ENCODE results near the gene ZNF175. TPM values are rescaled to one million over a fixed set of nuclear protein-coding genes. Genes with fewer than 3 reads are reported as not detected.

The ZNF175 gene
- polyA plus RNA-seq, 3 donors, result 0.39 to 2.4 (median 0.82) TPM

GRCh38 chr19:51639916-51640315, 68.8 kb downstream of the ZNF175 start:
- H3K9me3 Mint-ChIP-seq, result peaks cover 0 to 5% (median 2%) of the 10 kb centered on the region in 7 donors
- peaks cover 44% of the 10 kb centered on the region for H3K79me2 ChIP-seq (ENCODE audit: insufficient read depth, low read length)
- H4K20me1 ChIP-seq (ENCODE audit: insufficient read depth, low read length), result peaks cover 59% of the 10 kb centered on the region
- H3K4me3 ChIP-seq (replicated peaks in 1 of 3; ENCODE audit: low read depth in 2 of 3, low read length in 3 of 3), result no peak overlapping the region
- H3K36me3 Mint-ChIP-seq, result peaks cover 51 to 62% of the 10 kb centered on the region in 2 donors
- no peaks in the 10 kb centered on the region for H3K9me3 ChIP-seq (replicated peaks in 1 of 2; ENCODE audit: control insufficient read depth in 1 of 2, insufficient read depth in 1 of 2, low read length in 2 of 2)
- H3K4me1 Mint-ChIP-seq, result peaks cover 78% of the 10 kb centered on the region
- H3K36me3 ChIP-seq (replicated peaks in 1 of 2; ENCODE audit: control insufficient read depth in 1 of 2, insufficient read depth in 2 of 2, low read length in 2 of 2), result peaks cover 37 to 52% of the 10 kb centered on the region in 2 donors
- TF ChIP-seq CTCF (IDR thresholded peaks at IDR 0.05), result no peak
- H3K27me3 Mint-ChIP-seq (ENCODE audit: low read depth in 3 of 3), result peaks cover 0 to 3% (median 2%) of the 10 kb centered on the region in 3 donors
- H3K4me1 ChIP-seq (ENCODE audit: control insufficient read depth in 1 of 2, insufficient read depth in 2 of 2, low read length in 2 of 2), result peaks cover 55 to 60% of the 10 kb centered on the region in 2 donors
- no peak overlapping the region for H3K9ac ChIP-seq (ENCODE audit: insufficient read depth, low read length, poor library complexity, severe bottlenecking)
- no peaks in the 10 kb centered on the region for H3K27me3 ChIP-seq (ENCODE audit: control insufficient read depth in 2 of 2, insufficient read depth in 2 of 2, low read length in 2 of 2)
- no CpG with 5 or more reads among the region's 4 CpGs for WGBS (ENCODE audit: insufficient coverage)
- intact Hi-C loops (cut with micrococcal nuclease), result loop anchor here in 1 of 2 donors (5.0 kb wide), 1 partner anchor 38 kb away; no protein-coding TSS in a partner anchor
- no peak overlapping the region for H3K27ac ChIP-seq (ENCODE audit: low read depth in 1 of 2, low read length in 2 of 2)
- no peak overlapping the region for H3K4me2 ChIP-seq (replicated peaks; ENCODE audit: extremely low read depth, low read length, poor library complexity, severe bottlenecking)
- H3K4me3 Mint-ChIP-seq, result no peak overlapping the region
- peak overlapping the region in 1 of 7 donors; percentile 37 for H3K27ac Mint-ChIP-seq
- DNase-seq, result no peak
- no peak overlapping the region for H2AFZ ChIP-seq (ENCODE audit: insufficient read depth, low read depth, low read length, poor library complexity, severe bottlenecking)

- no peak for DNase-seq
- no peak overlapping the region for H3K4me3 Mint-ChIP-seq
- peaks cover 55 to 67% of the 10 kb centered on the region in 2 donors for H3K36me3 Mint-ChIP-seq
- H3K79me2 ChIP-seq (ENCODE audit: insufficient read depth, low read length), result peaks cover 49% of the 10 kb centered on the region
- H3K27ac Mint-ChIP-seq, result peak overlapping the region in 2 of 7 donors; percentile 24 to 36
- peaks cover 0 to 5% (median 2%) of the 10 kb centered on the region in 7 donors for H3K9me3 Mint-ChIP-seq
- peaks cover 0 to 5% (median 2%) of the 10 kb centered on the region in 3 donors for H3K27me3 Mint-ChIP-seq (ENCODE audit: low read depth in 3 of 3)
- peaks cover 54 to 61% of the 10 kb centered on the region in 2 donors for H3K4me1 ChIP-seq (ENCODE audit: control insufficient read depth in 1 of 2, insufficient read depth in 2 of 2, low read length in 2 of 2)
- H3K4me2 ChIP-seq (replicated peaks; ENCODE audit: extremely low read depth, low read length, poor library complexity, severe bottlenecking), result no peak overlapping the region
- no peak overlapping the region for H2AFZ ChIP-seq (ENCODE audit: insufficient read depth, low read depth, low read length, poor library complexity, severe bottlenecking)
- peaks cover 80% of the 10 kb centered on the region for H3K4me1 Mint-ChIP-seq
- H3K36me3 ChIP-seq (replicated peaks in 1 of 2; ENCODE audit: control insufficient read depth in 1 of 2, insufficient read depth in 2 of 2, low read length in 2 of 2), result peaks cover 37 to 52% of the 10 kb centered on the region in 2 donors
- no peak for TF ChIP-seq CTCF (IDR thresholded peaks at IDR 0.05)
- peaks cover 59% of the 10 kb centered on the region for H4K20me1 ChIP-seq (ENCODE audit: insufficient read depth, low read length)
- intact Hi-C loops (cut with micrococcal nuclease), result no loop called here
- no peak overlapping the region for H3K4me3 ChIP-seq (replicated peaks in 1 of 3; ENCODE audit: low read depth in 2 of 3, low read length in 3 of 3)
- WGBS (ENCODE audit: insufficient coverage), result 100% methylated on average over 3 of the region's 3 CpGs
- H3K27me3 ChIP-seq (ENCODE audit: control insufficient read depth in 2 of 2, insufficient read depth in 2 of 2, low read length in 2 of 2), result no peaks in the 10 kb centered on the region
- no peak overlapping the region for H3K27ac ChIP-seq (ENCODE audit: low read depth in 1 of 2, low read length in 2 of 2)
- no peaks in the 10 kb centered on the region for H3K9me3 ChIP-seq (replicated peaks in 1 of 2; ENCODE audit: control insufficient read depth in 1 of 2, insufficient read depth in 1 of 2, low read length in 2 of 2)
- no peak overlapping the region for H3K9ac ChIP-seq (ENCODE audit: insufficient read depth, low read length, poor library complexity, severe bottlenecking)
These were observed 69.3 kb downstream of the ZNF175 start for GRCh38 chr19:51640386-51640785.
